GM12878 (cell line): ENCODE measurements around the gene KLF4. TPM values are rescaled to one million over a fixed set of nuclear protein-coding genes. Genes with fewer than 3 reads are reported as not detected.

Experiments used
- ATAC-seq: fragments of 200-7000 bp; cut with Tn5 transposase; 3 replicates; pipeline ENCODE4 v1.9.1; 2020; ENCODE audit warnings: mild to moderate bottlenecking, moderate library complexity
- BruUV-seq: library from RNA; stranded (reverse); fragments of 400-500 nt; replicated peaks from 2 replicates; lab custom pipeline; 2021; lab: Mats Ljungman, UMichigan
- CTCF ChIA-PET: fragments of 300-600 bp; sonication (Branson Sonifier 250); formaldehyde crosslinking; extraction: SDS; loops from one replicate; lab custom pipeline; 2021; ENCODE audit warnings: inconsistent platforms; lab: Yijun Ruan, JAX
- POLR2A ChIA-PET: fragments of 350-600 bp; formaldehyde crosslinking; extraction: SDS; loops from one replicate; lab custom pipeline; 2021; ENCODE audit warnings: inconsistent platforms; lab: Charles Lee
- RAD21 ChIA-PET: fragments of 300-600 bp; sonication (Branson Sonifier 250); formaldehyde crosslinking; loops from one replicate; lab custom pipeline; 2023; ENCODE audit warnings: antibody characterized with exemption; ENCODE audit not compliant: unreplicated experiment; lab: Charles Lee
- SMC1A ChIA-PET: fragments of 300-600 bp; sonication (Branson Sonifier 250); formaldehyde crosslinking; loops from one replicate; lab custom pipeline; 2023; ENCODE audit not compliant: unreplicated experiment, uncharacterized antibody; lab: Charles Lee
- DNase-seq: peaks from one replicate; pipeline ENCODE4 v3.0.0-alpha.2; 2011; ENCODE audit warnings: low read depth, low spot score
- FAIRE-seq: peaks from 3 replicates; lab custom pipeline; 2011; peaks lifted over from hg19 to GRCh38; lab: Jason Lieb, UNC
- H2AFZ ChIP-seq: 2 replicates; pipeline ENCODE4 v1.6.0; 2011; ENCODE audit warnings: low read depth, low read length, control low read depth; ENCODE audit not compliant: control insufficient read depth
- H3K27ac ChIP-seq: 2 replicates; pipeline ENCODE4 v1.5.1; 2011; ENCODE audit warnings: control low read depth; ENCODE audit not compliant: control insufficient read depth, insufficient read depth
- H3K27me3 ChIP-seq, 2 experiments: replicated peaks in 1 of 2; 2 replicates each; pipeline versions ENCODE4 v1.6.0 to v1.6.1; 2011; ENCODE audit warnings: low read length in 1 of 2; ENCODE audit not compliant: control insufficient read depth in 2 of 2, insufficient read depth in 2 of 2
- H3K36me3 ChIP-seq, 2 experiments: 2 replicates each; pipeline ENCODE4 v1.5.1; 2011; ENCODE audit warnings: low read length in 1 of 2; ENCODE audit not compliant: control insufficient read depth in 2 of 2, insufficient read depth in 2 of 2
- H3K4me1 ChIP-seq: 2 replicates; pipeline ENCODE4 v1.6.1; 2011; ENCODE audit warnings: mild to moderate bottlenecking, low read length, moderate library complexity, mixed read lengths; ENCODE audit not compliant: control insufficient read depth, insufficient read depth
- H3K4me2 ChIP-seq: 2 replicates; pipeline ENCODE4 v1.6.0; 2011; ENCODE audit warnings: control low read depth; ENCODE audit not compliant: control insufficient read depth, insufficient read depth
- H3K4me3 ChIP-seq: fragments of 200-600 bp; sonication (generic); 2 replicates; pipeline ENCODE4 v1.5.1; 2016
- H3K79me2 ChIP-seq: 2 replicates; pipeline ENCODE4 v1.6.0; 2011; ENCODE audit warnings: low read length; ENCODE audit not compliant: control insufficient read depth, insufficient read depth
- H3K9ac ChIP-seq: 2 replicates; pipeline ENCODE4 v1.8.0; 2011; ENCODE audit warnings: low read length, control low read depth, mixed read lengths; ENCODE audit not compliant: control insufficient read depth, insufficient read depth
- H3K9me3 ChIP-seq: replicated peaks from 3 replicates; pipeline ENCODE4 v1.5.1; 2011; ENCODE audit warnings: mild to moderate bottlenecking, low read length; ENCODE audit not compliant: control insufficient read depth, insufficient read depth
- H4K20me1 ChIP-seq: 2 replicates; pipeline ENCODE4 v1.6.0; 2011; ENCODE audit not compliant: control insufficient read depth, insufficient read depth
- ATF7 ChIP-seq: fragments of 450-650 bp; IDR thresholded peaks from 2 replicates; pipeline ENCODE4 v1.6.1; 2016; ENCODE audit warnings: low read depth, mild to moderate bottlenecking
- BMI1 ChIP-seq: fragments of 450-650 bp; IDR thresholded peaks from 2 replicates; pipeline ENCODE4 v1.6.1; 2016; ENCODE audit warnings: mild to moderate bottlenecking, moderate library complexity, borderline replicate concordance
- DPF2 ChIP-seq: fragments of 450-650 bp; IDR thresholded peaks from 2 replicates; pipeline ENCODE4 v1.6.1; 2017; ENCODE audit warnings: mild to moderate bottlenecking
- ELK1 ChIP-seq: IDR thresholded peaks from 2 replicates; pipeline ENCODE4 v1.6.1; 2012; ENCODE audit warnings: low read depth, low read length, improper control_type of control experiment
- EP300 ChIP-seq, 2 experiments: fragments of 150-350 bp in 1 of 2; IDR thresholded peaks; 2 replicates each; pipeline ENCODE4 v1.6.1; 2011 to 2012; ENCODE audit warnings: low read depth in 2 of 2, low read length in 2 of 2, borderline replicate concordance in 1 of 2, improper control_type of control experiment in 1 of 2, inconsistent platforms in 1 of 2; ENCODE audit not compliant: control insufficient read depth in 1 of 2
- NFYB ChIP-seq: IDR thresholded peaks from 2 replicates; pipeline ENCODE4 v1.6.1; 2011; ENCODE audit warnings: low read depth, mild to moderate bottlenecking, low read length, improper control_type of control experiment, moderate library complexity; ENCODE audit not compliant: insufficient read depth
- PML ChIP-seq: IDR thresholded peaks from 2 replicates; pipeline ENCODE4 v1.6.1; 2012; ENCODE audit warnings: low read length, inconsistent platforms
- POU2F2 ChIP-seq: IDR thresholded peaks from 3 replicates; pipeline ENCODE4 v1.6.1; 2011; ENCODE audit warnings: low read depth, mild to moderate bottlenecking, low read length, borderline replicate concordance
- RCOR1 ChIP-seq: conservative IDR thresholded peaks from 2 replicates; pipeline ENCODE4 v1.6.1; 2012; ENCODE audit warnings: low read depth, low read length, improper control_type of control experiment
- SREBF1 ChIP-seq: IDR thresholded peaks from 2 replicates; pipeline ENCODE4 v1.6.1; 2012; ENCODE audit warnings: mild to moderate bottlenecking, low read length
- USF2 ChIP-seq: IDR thresholded peaks from 2 replicates; pipeline ENCODE4 v1.6.1; 2011; ENCODE audit warnings: low read depth, low read length, improper control_type of control experiment, borderline replicate concordance
- WGBS: methylation state at CpG from one replicate; pipeline ENCODE4 v1.1.6; 2016; ENCODE audit warnings: low lambda C conversion rate; ENCODE audit not compliant: insufficient replicate concordance, insufficient coverage; ENCODE audit errors: missing lambda C conversion rate; 5-methylcytosine and 5-hydroxymethylcytosine counted together
- in situ Hi-C: fragments of 300-500 bp; cut with MboI; formaldehyde crosslinking; loops from 9 replicates; pipeline ENCODE4 v1.14.3; 2018; ENCODE audit warnings: mixed read lengths
- intact Hi-C: fragments of 100-400 bp; cut with micrococcal nuclease; formaldehyde crosslinking; loops from one replicate; pipeline ENCODE4 v1.14.2; 2022; ENCODE audit not compliant: unreplicated experiment
- polyA plus RNA-seq, 11 experiments: library from polyadenylated mRNA; depleted of rRNA in 4 of 11; unstranded in 6 of 11; stranded (reverse) in 5 of 11; fragments of >200 nt; fragmentation: Nextera tagmentation in 4 of 11; fragmentation: Illumina TruSeq in 1 of 11; extraction: Ambion mirVana in 4 of 11; extraction: Trizol in 1 of 11; gene quantifications; 1 replicate in 1 of 11; 2 replicates in 10 of 11; pipeline versions ENCODE4 v1.2.1 to v1.2.3, GENCODE V29; 2011 to 2016; ENCODE audit warnings: inconsistent platforms in 2 of 11, missing spikeins in 2 of 11, low read depth in 1 of 11
- total RNA-seq, 4 experiments: library from RNA; depleted of rRNA in 3 of 4; stranded (reverse); fragments of >200 nt in 3 of 4; fragmentation: Illumina TruSeq in 1 of 4; extraction: Trizol in 1 of 4; gene quantifications; 2 replicates each; pipeline versions ENCODE4 v1.2.1 to v1.2.3, GENCODE V29; 2013 to 2021
- TF ChIP-seq, protein P1 (sequence below): fragments of 450-650 bp; IDR thresholded peaks from 2 replicates; pipeline ENCODE4 v1.6.1; 2018; ENCODE audit warnings: mild to moderate bottlenecking, low read depth, moderate library complexity; ENCODE audit not compliant: partially characterized antibody

Gene KLF4
- total and polyA plus RNA-seq, 10 of the 15 experiments (the other 5 are each of a cell fraction or from before 2014, with no cell fraction given), result 0.03 to 0.40 (median 0.10) TPM; not detected in 1

DNA sequence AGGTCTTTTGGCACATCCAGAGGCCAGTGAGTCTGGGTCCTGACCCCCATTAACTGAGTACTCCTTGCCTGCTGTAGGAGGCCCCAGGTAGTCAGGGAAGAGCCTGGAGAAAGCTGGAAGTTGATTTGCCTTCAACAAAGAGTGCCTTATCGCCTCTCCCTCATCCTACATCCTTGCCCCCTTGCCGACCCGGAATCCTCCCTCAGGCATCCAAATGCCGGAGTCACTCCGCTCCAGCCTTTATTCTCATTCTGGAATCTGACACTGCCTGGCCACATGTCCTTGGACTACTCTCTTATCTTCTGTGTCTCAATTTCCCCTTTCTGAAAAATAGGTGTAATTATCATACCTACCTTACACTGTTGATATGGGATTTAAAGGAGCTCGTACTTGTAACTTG lies 39.1 kb upstream of the KLF4 start:
- CTCF ChIA-PET, result interaction anchor here (0.9 kb wide), 1 partner anchor 14 kb away, joined by 4 read pairs; no protein-coding TSS in a partner anchor
- no peak for ATAC-seq

GRCh38 chr9:107523539-107523938 lies 34.0 kb upstream of the KLF4 start:
- Histone ChIP-seq H3K4me1 (no peaks in the 10 kb centered on the region), H3K4me3 (no peak overlapping the region), H3K79me2 (no peaks in the 10 kb centered on the region), H3K9me3 (no peaks in the 10 kb centered on the region), H3K27ac (no peak overlapping the region), H3K27me3 (no peaks in the 10 kb centered on the region), H3K36me3 (no peaks in the 10 kb centered on the region), H2AFZ (no peak overlapping the region), H3K4me2 (no peak overlapping the region), H4K20me1 (no peaks in the 10 kb centered on the region), H3K9ac (no peak overlapping the region)
- BruUV-seq, result no TSS peak
- FAIRE-seq, result no peak
- ChIA-PET POLR2A (no interaction called here), RAD21 (no interaction called here), SMC1A (no interaction called here), CTCF (no interaction called here)
- WGBS, result 42% methylated on average over 6 of the region's 6 CpGs
- intact Hi-C loops, result no loop called here
- in situ Hi-C loops, result no loop called here
- no peak for DNase-seq
- ATAC-seq, result no peak
- TF ChIP-seq ELK1 (no peak), RCOR1 (no peak), BMI1 (no peak), NFYB (no peak), EP300 (IDR thresholded peaks at IDR 0.05; ENCODE audit: borderline replicate concordance in 1 of 2, control insufficient read depth in 1 of 2, low read depth in 2 of 2, low read length in 2 of 2) (no peak), PML (no peak), USF2 (no peak), SREBF1 (no peak)
- TF ChIP-seq, protein P1, sequence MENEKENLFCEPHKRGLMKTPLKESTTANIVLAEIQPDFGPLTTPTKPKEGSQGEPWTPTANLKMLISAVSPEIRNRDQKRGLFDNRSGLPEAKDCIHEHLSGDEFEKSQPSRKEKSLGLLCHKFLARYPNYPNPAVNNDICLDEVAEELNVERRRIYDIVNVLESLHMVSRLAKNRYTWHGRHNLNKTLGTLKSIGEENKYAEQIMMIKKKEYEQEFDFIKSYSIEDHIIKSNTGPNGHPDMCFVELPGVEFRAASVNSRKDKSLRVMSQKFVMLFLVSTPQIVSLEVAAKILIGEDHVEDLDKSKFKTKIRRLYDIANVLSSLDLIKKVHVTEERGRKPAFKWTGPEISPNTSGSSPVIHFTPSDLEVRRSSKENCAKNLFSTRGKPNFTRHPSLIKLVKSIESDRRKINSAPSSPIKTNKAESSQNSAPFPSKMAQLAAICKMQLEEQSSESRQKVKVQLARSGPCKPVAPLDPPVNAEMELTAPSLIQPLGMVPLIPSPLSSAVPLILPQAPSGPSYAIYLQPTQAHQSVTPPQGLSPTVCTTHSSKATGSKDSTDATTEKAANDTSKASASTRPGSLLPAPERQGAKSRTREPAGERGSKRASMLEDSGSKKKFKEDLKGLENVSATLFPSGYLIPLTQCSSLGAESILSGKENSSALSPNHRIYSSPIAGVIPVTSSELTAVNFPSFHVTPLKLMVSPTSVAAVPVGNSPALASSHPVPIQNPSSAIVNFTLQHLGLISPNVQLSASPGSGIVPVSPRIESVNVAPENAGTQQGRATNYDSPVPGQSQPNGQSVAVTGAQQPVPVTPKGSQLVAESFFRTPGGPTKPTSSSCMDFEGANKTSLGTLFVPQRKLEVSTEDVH, result no peak

More for the DNA sequence above, 39.1 kb upstream of the KLF4 start:
- Histone ChIP-seq H3K9ac (no peak overlapping the region), H3K4me2 (no peak overlapping the region), H3K4me3 (no peak overlapping the region), H3K79me2 (no peaks in the 10 kb centered on the region), H3K27ac (no peak overlapping the region), H3K36me3 (no peaks in the 10 kb centered on the region), H3K9me3 (no peaks in the 10 kb centered on the region), H3K27me3 (no peaks in the 10 kb centered on the region), H3K4me1 (no peaks in the 10 kb centered on the region), H2AFZ (no peak overlapping the region), H4K20me1 (no peaks in the 10 kb centered on the region)
- POLR2A ChIA-PET, result interaction anchor here (0.6 kb wide), 1 partner anchor 242 kb away, joined by 4 read pairs; no protein-coding TSS in a partner anchor
- no peak for FAIRE-seq
- DNase-seq, result no peak
- RAD21 ChIA-PET, result no interaction called here
- intact Hi-C loops (no loop called here), in situ Hi-C loops (no loop called here)
- 51% methylated on average over 6 of the region's 6 CpGs for WGBS
- no TSS peak for BruUV-seq
- SMC1A ChIA-PET, result interaction anchor here (1.0 to 1.1 kb wide), 2 partner anchors 15 to 20 kb away, joined by 3 to 4 read pairs; no protein-coding TSS in a partner anchor
- TF ChIP-seq DPF2 (no peak), POU2F2 (no peak), ATF7 (no peak)
